Measurements from ENCODE around the gene ZNF385A.

The ZNF385A gene

DNA sequence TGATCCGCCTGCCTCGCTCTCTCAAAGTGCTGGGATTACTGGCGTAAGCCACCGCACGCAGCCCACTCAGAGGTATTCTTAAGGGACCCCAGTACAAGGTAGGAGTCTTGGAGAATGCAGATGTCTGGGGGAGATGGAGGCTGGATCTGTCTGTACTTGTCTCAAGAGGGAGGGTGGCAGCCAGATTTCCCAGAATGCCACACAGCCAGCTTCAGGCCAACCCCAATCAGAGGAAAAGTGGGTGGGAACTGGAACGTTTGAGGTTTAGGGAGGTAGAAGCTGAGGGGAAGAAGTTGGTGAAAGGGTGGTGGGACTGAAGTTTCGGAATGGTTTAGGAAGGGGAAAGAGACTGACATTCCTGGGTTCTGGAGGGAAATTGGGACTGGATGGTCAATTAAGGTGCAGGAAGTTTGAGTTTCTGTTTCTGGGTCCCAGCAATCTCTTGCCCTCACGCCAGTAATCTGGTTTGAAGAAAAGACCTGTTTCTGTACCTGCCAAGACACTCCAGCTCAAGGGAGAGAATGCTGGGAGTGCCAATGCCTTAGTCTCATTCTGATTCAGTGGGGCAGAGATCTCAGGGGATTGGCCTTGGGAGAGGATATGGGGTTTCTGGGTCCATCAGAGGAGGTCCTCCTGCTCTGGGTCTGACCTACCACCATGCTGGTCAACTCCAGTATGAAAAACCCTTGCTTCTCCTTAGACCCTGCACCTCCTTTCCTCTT lies 8.1 kb upstream of the ZNF385A start:
- DNase-seq (ENCODE audit: low read depth) = no peak

DNA sequence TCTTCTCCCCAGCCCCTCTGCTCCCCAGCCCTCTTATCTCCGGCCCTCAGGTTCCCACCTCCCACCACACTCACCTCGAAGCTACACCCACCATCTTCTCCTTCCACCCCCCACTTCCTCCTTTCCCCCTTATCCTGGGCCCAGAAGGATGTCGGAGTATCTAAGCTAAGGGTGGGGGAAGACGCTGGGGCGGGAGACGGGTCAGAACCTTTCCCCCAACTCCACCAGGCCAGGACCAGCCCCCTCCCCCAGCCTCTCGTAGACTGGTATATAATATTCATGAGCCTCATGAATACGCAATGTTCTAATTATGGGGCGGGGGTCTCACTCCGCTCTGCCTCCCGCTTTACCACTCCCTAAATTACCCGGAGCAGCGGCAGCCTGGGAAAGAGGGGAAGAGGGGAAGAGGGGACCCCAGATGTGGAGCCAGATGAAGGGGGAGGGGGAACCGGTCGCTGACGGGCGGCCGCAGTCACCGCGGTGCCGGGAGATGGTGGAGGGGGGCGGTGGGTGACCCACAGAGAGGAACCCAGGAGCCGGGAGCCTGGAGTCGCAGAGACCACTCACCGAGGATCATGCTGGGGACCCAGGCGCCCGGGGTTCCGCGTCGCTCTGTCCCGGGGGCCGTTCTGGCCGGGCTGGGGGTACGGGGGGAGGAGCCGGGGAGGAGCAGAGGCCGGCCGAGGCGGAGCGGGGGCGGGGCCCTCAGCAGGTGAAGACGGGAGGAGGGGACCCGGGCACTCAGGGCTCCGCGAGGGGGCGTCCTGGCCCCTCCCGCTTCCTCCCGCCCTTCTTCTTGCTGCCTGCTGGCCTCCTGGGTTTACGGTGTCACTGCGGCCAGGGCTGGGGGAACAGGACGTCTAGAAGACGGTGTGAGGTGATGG lies 6.4 kb upstream of the ZNF385A start:
- DNase-seq (ENCODE audit: low read depth) = peak; percentile 82

DNA sequence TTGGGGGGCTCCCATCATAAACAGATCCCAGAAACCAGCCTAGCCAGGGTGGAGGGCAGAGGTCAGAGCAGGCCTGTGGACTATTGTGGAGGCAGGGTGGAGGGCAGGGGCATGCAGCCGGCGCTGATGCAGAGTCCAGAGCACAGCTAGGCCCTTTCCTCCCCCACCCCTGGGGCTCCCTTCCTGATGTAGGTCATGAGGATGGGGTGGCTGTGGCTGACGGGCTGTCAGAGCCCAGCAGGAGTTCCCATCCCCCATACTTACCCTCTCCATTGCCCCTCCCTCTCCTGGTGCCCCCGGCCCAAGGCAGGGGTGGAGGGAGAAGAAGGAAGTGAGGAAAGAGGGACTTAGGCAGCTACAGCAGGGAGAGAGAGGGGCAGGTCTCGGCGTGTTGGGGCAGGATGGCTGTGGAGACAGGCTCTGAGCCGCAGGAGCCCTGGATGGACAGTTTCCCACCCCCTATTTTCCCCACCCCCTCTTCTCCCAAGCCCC lies 5.7 kb upstream of the ZNF385A start:
- DNase-seq (ENCODE audit: low read depth) = peak; percentile 92

DNA sequence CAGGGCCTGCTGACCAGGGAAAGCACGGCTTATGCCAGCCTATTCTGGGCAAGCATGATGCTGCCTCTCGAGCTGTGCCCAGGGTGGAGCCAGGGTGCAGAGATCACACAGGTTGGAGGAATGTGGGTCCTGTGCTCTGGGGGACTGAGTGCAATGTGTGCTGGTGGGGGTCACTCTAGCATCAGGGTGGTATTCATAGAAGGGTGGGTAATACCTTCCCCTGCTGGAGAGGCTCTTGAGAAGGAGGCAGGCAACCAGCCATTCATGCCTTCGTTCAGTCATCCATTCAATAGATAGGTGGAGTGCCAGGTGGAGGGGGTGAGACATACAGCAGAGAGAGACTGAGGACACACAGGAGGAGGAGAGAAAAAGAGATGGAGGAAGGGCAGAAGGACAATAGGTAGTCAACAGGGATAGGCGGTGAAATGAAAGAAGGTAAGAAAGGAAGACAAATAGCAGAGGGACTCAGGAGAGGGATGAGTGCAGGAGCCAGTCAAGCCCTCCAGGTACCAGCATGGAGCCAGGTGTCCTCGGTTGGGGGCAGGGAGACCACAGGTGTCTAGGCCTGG lies 5.2 kb upstream of the ZNF385A start:
- DNase-seq (ENCODE audit: low read depth) = no peak

DNA sequence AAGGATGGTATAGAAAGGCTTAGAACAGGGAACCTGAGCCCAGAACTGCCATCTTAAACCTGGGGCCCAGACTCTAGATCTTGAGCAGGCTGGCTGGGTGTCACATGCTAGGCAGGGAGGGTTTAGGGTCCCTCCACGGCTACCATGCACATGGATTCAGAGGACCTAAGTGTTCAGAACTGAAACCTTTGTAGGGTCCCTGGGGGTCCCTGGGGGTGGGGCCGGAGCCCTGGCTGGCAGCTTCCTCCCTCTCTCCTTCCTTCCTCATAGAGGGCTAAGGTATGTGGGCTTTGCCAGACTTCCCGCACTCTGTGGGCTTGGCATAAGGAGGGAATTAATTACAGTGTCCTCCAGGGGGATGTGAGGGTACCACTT lies 4.6 kb upstream of the ZNF385A start:
- no peak for DNase-seq (ENCODE audit: low read depth)

DNA sequence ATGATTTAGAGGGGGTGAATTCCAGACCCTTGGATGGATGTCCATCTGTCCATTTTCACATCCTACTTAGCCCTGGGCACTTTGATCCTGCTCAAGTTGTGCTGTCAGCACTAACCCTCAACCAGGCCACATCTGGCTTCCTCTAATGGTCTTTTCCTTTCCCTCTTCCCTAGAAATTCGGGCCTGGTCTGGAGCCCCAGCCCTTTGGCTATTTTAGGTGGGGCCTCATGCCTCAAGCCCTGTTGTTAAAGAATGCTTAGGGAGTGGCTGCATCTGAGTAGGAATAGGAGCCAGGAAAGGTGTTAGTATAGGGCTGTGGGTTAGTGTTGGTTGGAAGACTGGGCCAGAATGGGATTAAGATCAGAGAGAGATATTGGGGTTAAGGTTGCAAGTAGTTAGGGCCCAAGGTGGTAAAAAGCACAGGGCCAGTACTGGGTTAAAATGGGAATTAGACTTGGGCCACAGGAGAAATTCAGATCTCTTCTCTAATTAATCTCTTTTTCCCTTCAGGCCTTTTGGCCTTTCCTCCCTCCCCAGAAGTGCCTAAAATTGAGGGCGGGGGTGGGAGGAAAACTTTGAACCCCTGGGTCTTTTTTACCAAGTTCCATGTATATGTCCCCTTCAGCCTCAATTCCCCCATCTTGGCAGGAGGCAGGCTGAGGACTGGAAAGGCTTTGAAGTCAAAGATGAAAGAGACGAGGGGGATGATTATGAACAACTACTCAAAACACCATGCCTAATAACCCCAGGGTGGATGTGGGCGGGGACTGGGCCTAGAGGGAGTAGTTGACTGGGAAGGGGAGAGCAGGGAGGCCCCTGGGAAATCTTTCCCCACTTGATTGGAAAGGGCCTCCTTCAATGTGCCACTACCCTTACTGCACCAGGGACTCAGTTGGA lies 4.0 kb upstream of the ZNF385A start:
- no peak for DNase-seq (ENCODE audit: low read depth)

DNA sequence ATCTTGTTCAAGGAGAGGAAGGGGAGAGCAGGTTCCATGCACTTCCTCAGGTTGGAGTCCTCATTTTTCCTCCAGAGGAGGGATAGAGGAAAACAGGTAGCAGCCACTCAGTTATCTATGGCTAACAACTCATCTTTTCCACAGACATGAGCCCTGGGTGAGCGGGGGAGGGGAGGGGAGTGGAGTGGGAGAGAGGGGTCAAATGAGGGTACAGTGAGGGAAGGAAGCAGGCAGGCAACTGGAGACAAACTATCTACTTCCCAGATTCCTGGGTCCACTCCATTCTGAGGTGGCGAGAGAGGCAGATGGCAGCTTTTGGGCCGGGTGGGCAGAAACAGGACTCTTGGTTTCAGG lies 2.6 kb upstream of the ZNF385A start:
- DNase-seq (ENCODE audit: low read depth) = no peak

DNA sequence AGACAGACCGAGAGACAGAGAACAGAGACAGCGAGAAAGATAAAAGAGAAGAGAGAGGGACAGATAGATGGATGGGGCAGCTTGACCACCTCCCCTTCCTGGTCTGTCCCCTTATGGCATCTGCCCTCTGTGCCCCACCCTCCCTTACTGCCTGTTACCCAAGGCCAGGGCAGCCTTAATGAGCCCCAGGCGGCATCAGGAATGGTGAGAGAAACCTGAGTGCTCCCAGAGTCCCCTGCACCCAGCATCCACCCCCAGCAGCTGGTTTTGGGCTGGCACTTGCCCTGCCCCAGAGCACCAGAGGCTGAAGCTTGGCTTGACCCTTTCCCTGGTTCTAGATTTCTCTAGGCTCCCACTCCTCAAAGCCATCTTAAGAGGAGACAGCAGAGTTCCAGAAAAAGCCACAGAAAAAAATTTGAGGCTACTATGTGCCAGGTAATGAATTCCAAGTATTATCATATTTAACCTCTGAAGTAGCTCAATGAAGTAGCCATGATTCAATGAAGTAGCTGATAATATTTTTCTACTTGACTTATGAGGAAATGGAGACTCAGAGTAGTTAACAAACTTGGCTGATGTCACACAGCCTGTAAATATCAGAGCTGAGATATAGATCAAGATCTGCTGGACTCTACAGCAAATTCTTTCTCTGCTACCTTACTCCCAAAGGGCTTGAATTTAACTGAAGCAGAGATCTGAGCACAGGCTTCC lies 2.0 kb upstream of the ZNF385A start:
- DNase-seq (ENCODE audit: low read depth) = no peak

DNA sequence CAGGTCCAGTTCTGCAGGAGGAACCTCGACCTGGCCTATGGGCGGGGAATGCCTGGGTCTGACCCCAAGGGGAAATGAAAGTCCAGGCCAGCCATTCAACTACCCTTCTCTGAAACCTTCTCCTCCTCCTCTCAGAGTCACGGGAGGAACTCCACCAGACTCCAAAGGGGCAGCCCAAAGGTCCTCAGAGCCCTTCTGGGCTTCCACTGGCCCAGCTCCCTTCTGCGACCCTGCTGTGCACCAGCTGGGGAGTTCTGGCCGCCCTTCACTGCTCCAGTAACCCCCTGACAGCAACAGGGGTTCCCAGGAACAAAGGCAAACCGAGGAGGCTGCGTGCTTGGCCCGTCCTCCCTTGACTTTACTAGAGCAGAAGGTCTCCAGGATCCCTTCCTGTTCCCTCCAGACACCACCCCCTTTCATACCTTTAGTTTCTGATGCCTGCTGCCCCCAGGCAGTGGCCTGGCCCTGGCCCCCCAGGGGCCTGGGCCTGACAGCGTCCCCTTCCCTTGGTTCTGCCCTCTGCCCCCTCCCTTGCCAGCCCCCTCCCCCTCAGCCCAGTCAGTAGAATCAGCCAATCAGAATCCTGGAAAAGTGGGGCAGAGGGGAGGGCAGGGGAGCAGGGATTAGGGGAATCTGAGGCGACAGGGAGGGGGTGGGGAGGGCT lies 850 bp upstream of the ZNF385A start:
- no peak for DNase-seq (ENCODE audit: low read depth)

DNA sequence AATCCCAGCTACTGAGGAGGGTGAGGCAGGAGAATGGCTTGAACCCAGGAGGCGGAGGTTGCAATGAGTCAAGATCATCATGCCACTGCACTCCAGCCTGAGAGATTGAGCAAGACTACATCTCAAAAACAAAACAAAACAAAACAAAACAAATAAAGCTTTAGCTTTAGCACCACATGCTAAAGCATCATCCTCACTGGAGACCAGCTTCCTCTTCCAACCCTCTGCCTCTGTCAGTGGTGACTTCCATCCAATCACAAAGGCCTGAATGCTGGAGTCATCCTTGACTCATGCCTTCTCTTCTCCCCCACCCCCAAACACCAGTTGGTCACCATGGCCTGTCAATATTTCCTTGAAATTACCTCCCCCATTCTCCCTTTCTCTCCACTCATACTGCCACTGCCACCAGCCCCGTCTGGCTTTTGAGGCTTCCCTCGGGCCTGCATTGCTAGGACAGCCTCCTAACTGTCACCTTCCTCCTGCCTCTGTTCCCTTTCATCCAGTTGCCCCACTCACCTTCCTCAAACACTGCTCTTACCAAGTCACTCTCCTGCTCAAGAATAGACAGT lies 1.4 kb downstream of the ZNF385A start:
- no peak for DNase-seq (ENCODE audit: low read depth)

DNA sequence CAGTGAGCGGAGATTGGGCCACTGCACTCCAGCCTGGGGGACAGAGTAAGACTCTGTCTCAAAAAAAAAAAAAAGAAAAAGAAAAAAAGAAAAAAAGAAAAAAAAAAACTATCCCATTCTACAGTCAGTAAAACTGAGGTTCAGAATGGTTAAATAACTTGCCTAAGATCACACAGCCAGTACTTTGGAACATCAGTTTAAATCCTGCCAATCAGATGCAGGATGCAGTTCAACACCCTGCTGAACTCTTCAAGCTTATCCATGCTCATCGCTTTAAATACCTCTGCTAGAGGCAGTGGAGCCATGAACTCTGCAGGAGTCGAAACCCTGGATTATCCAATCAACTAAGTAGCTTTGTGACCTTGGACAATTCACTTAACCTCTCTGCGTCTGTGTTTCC lies 3.4 kb downstream of the ZNF385A start:
- no peak for DNase-seq (ENCODE audit: low read depth)

DNA sequence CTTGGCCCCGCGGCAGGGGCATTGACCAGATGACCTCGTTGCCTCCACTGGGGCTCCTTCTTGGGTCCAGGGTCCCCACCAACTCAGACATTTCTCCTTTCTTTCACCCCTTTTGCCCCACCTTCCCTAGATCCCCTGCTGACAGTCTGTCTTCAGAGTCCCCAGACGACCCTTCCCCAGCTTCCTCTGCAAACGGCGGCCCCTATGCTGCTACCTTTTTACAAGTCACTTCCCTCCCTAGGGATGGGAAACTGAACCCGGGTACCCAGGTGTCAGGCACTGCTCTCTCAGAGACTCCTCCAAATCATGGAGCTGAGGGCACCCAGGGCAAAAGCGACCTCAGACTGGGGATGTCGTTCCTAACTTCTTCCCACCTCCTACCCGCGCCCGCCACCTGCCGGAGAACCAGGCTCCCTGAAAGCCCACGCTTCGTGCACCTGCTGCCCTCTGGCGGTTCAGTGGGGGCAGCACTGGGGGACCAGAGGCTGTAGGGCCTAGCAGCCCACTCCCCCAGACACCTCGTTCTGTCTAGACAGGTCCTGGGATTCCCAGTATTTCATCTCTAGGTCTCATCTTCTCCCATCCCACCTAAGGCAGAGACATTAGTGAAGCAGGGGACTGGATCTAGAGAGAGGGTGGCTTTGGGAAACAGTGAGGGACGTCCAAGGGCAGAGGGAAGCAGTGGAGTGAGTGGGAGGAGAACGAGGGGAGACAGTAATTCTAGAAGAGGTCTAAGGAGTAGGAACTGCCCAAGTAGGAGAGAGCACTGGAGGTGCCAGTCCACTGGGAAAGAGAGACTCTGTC lies 4.9 kb downstream of the ZNF385A start:
- no peak for DNase-seq (ENCODE audit: low read depth)

DNA sequence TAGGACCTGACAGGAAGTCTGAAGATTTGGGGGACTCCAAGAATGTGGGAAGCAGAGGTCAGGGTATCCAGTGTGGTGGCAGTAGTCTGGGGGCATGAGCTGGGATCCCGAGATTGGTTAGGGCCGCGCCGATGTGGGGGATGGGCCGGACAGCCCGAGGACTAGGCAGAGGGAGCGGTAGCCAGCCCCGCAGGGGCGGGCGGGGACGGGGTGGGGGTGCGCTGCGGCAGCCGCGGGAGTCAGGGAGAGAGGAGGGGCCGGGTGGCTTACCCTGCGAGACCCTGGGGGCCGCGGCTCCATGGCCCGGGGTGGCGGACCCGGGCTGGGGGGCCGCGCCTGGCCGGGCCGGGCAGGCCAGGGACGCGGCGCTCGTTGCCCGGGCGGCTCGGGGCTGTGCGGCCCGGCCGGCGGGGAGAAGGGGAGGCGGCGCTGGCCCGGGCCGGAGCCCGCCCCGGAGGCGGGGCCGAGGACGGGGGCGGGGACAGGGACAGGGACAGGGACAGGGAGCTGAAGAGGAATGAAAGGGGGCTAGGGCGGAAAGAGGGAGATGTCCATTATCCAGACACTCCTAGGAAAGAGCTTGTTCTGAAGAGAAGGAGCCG lies 5.6 kb downstream of the ZNF385A start:
- no peak for DNase-seq (ENCODE audit: low read depth)

DNA sequence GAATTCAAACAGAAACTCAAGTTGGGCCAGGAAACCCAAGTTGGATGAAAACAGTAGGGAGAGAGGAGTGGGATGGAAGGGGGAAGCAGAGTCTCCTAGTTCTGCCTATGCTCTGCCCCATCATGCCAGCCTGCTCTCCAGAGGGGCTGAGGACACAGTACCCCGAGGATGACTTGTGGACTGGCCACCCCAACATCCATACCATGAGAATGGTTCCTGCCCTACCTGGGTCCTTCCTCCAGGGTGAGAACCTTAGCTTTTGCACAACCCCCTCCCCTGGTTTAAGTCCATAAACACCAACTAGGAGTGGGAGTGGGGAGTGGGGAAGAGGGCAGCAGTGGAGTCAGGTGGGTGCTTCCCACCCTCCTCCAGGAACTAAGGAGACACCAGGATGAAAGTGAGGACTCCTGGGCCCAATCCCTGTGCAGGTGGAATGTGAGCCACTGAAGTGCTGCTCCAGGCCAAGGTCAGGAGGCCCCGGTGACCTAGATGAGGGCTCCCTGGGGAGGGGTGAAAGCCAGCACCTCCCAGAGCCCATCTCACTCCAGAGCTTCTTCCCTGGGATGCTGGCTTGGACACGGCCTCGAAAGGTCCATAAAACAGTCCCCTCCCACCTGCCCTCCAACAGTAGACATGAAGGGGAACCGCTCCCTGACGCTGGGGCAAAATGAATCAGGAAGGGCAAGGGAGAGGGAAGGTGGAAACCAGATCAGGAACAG lies 6.6 kb downstream of the ZNF385A start:
- no peak for DNase-seq (ENCODE audit: low read depth)

DNA sequence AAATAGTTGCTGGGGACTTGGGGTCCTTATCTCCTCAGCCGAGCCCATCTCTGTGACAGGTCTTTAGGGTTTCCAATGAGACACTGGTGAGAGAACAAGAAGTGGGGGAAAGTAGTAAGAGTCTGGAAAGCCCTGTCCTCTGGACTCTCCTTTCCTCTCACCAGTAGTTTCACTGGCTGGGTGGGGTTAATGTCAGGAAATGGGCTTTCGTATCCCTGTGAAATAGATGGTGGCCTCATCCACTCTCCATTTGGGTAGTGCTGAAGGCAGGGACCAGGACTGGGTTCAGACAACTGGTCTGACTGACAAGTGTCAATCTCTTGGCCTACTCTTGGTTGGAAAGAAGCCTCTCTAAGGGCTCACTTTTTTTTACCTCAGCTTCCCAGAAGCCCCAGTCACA lies 7.5 kb downstream of the ZNF385A start:
- DNase-seq (ENCODE audit: low read depth) = no peak

DNA sequence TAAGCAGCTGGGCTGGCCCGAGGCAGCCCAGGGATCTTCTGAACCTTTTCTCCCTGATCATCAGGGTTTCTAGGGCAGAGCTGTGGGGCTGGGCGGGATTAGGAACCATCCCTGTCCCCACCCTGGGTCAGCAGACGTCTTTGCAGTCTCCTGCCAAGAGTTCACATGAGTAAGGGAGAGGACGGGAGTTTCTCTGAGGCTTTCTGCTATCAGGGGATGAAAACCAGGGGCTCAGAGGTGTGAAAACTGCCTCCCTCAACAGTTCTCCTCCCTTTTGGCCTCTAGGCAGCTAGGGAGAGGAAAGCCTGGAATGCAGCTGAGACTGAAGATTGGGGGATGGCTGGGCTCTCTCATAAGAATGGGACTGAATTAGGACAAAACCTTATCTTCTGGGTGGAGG lies 7.9 kb downstream of the ZNF385A start:
- no peak for DNase-seq (ENCODE audit: low read depth)

DNA sequence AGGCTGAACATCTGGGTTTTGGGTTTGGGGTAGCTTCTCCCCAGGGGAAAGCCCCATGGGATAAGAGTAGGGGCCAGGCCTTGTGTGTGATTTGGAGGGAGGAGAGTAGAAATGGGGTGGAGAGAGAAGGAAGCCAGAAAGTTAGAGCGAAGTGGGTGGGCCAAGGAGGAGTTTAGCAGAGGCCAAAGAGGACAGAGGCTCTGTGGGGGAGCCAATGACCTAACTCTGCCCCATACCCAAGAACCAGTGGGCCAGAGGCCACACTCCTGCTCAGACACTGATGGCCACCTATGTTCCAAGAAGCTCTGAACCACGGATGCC lies 9.3 kb downstream of the ZNF385A start:
- no peak for DNase-seq (ENCODE audit: low read depth)

DNA sequence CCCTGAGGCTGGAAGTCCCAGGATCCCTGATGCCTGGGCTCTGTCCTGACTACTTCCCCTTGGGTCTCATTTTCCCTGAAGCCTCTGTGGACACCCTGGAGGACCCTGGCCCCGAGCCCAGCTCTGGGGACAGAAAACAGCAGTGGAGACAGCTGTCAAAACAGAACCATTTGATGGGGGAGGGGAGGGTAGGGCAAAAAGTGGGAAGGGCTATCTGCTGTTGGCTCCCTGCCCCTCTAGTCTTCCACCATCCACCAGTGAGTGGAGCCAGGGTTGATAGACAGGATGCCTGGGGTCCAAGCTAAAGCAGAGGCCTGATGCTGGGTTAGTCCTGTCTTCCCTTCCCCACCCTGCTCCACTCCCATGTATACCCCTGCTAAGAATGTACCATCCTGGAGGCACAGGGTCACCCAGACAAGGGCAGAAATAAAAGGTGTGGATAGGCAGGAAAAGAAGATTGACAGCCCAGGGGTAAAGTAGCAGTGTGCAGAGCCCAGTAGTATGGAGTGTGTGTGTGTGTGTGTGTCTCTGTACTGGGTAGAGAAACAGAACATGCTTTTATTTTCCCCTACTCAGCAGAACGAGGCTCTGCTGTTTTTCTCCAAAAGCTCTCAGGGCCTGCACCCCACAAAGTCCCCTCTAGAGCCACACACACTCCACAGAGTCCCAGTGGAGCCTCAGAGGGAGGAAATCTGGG lies 9.8 kb downstream of the ZNF385A start:
- DNase-seq (ENCODE audit: low read depth) = no peak

Measured in CMK (cell line).